ENCODE data around the gene FCHSD2.

FCHSD2 gene

GRCh38 chr11:72789493-72790131 lies 352.5 kb downstream of the FCHSD2 start:
- Histone ChIP-seq H3K36me3 (ENCODE audit: control insufficient read depth in 2 of 2, insufficient read depth in 1 of 2, low read length in 2 of 2) (no peaks in the 10 kb centered on the region), H3K27ac (ENCODE audit: extremely low read depth, low read depth, low read length) (no peak overlapping the region), H3K4me3 (ENCODE audit: low read depth, low read length) (no peak overlapping the region), H3K9me3 (ENCODE audit: control insufficient read depth, insufficient read depth, low read depth, low read length) (no peaks in the 10 kb centered on the region), H3K4me1 (ENCODE audit: control insufficient read depth, insufficient read depth, low read length) (no peaks in the 10 kb centered on the region)
- no peak for TF ChIP-seq ZNF341 (tag by site-specific recombination; IDR thresholded peaks at IDR 0.05; ENCODE audit: low read depth)
- peak; percentile 23; the same call in 1 of the 2 replicates for TF ChIP-seq GLIS1 (tag by site-specific recombination; IDR thresholded peaks at IDR 0.05)
- peak; percentile 84 for TF ChIP-seq ZIC2 (tag by site-specific recombination; IDR thresholded peaks at IDR 0.05)
- no peak for TF ChIP-seq ZNF354C (tag by site-specific recombination; IDR thresholded peaks at IDR 0.05; ENCODE audit: borderline replicate concordance, low read depth)
- TF ChIP-seq ZNF302 (tag by site-specific recombination; IDR thresholded peaks at IDR 0.05; ENCODE audit: low read depth), result no peak
- TF ChIP-seq ZNF621 (tag by site-specific recombination; IDR thresholded peaks at IDR 0.05), result no peak
- no peak for TF ChIP-seq ZFP3 (tag by site-specific recombination; IDR thresholded peaks at IDR 0.05; ENCODE audit: low read depth)
- TF ChIP-seq HOXA7 (CRISPR knock-in tag; IDR thresholded peaks at IDR 0.05; ENCODE audit: borderline replicate concordance), result no peak
- no peak for TF ChIP-seq ZNF157 (tag by site-specific recombination; IDR thresholded peaks at IDR 0.05)
- POLR2A ChIA-PET, result no interaction called here
- CTCF ChIA-PET, result interaction anchor here (0.6 to 2.5 kb wide), 2 partner anchors 65 to 569 kb away, joined by 3 to 15 read pairs; no protein-coding TSS in a partner anchor

GRCh38 chr11:72788241-72788640 lies 353.9 kb downstream of the FCHSD2 start:
- Histone ChIP-seq H3K4me1 (ENCODE audit: control insufficient read depth, insufficient read depth, low read length) (no peaks in the 10 kb centered on the region), H3K27ac (ENCODE audit: extremely low read depth, low read depth, low read length) (no peak overlapping the region), H3K9me3 (ENCODE audit: control insufficient read depth, insufficient read depth, low read depth, low read length) (no peaks in the 10 kb centered on the region), H3K4me3 (ENCODE audit: low read depth, low read length) (no peak overlapping the region), H3K36me3 (ENCODE audit: control insufficient read depth in 2 of 2, insufficient read depth in 1 of 2, low read length in 2 of 2) (no peaks in the 10 kb centered on the region)
- POLR2A ChIA-PET, result no interaction called here
- CTCF ChIA-PET, result interaction anchor here (2.5 kb wide), 1 partner anchor 64 kb away, joined by 15 read pairs; no protein-coding TSS in a partner anchor
- TF ChIP-seq MEIS1 (CRISPR knock-in tag; IDR thresholded peaks at IDR 0.05; ENCODE audit: borderline replicate concordance) (no peak), ZNF621 (tag by site-specific recombination; IDR thresholded peaks at IDR 0.05) (no peak)

GRCh38 chr11:72787216-72788104 lies 354.7 kb downstream of the FCHSD2 start:
- no peak overlapping the region for H3K27ac ChIP-seq (ENCODE audit: extremely low read depth, low read depth, low read length)
- no peaks in the 10 kb centered on the region for H3K4me1 ChIP-seq (ENCODE audit: control insufficient read depth, insufficient read depth, low read length)
- POLR2A ChIA-PET, result interaction anchor here (1.0 kb wide), 1 partner anchor 62 kb away, joined by 5 read pairs; no protein-coding TSS in a partner anchor
- H3K36me3 ChIP-seq (ENCODE audit: control insufficient read depth in 2 of 2, insufficient read depth in 1 of 2, low read length in 2 of 2), result no peaks in the 10 kb centered on the region
- no peaks in the 10 kb centered on the region for H3K9me3 ChIP-seq (ENCODE audit: control insufficient read depth, insufficient read depth, low read depth, low read length)
- H3K4me3 ChIP-seq (ENCODE audit: low read depth, low read length), result no peak overlapping the region
- CTCF ChIA-PET, result interaction anchor here (0.7 kb wide), 1 partner anchor 74 kb away, joined by 3 read pairs; no protein-coding TSS in a partner anchor
- no peak for TF ChIP-seq ZFP69B (tag by site-specific recombination; IDR thresholded peaks at IDR 0.05)
- no peak for TF ChIP-seq INSM2 (tag by site-specific recombination; IDR thresholded peaks at IDR 0.05)
- no peak for TF ChIP-seq GLI2 (tag by site-specific recombination; IDR thresholded peaks at IDR 0.05; ENCODE audit: borderline replicate concordance, low read depth)
- TF ChIP-seq ZNF558 (tag by site-specific recombination; IDR thresholded peaks at IDR 0.05), result no peak
- no peak for TF ChIP-seq GFI1B (tag by site-specific recombination; IDR thresholded peaks at IDR 0.05)
- no peak for TF ChIP-seq ZNF48 (tag by site-specific recombination; IDR thresholded peaks at IDR 0.05)
- TF ChIP-seq ZBTB10 (tag by site-specific recombination; IDR thresholded peaks at IDR 0.05), result no peak
- TF ChIP-seq REPIN1 (tag by site-specific recombination; IDR thresholded peaks at IDR 0.05; ENCODE audit: low read depth), result no peak
- no peak for TF ChIP-seq ZNF707 (tag by site-specific recombination; IDR thresholded peaks at IDR 0.05)
- no peak for TF ChIP-seq YY1 (tag by site-specific recombination; IDR thresholded peaks at IDR 0.05)
- TF ChIP-seq ZNF335 (tag by site-specific recombination; conservative IDR thresholded peaks at IDR 0.05), result peak; percentile 42
- no peak for TF ChIP-seq ZNF10 (tag by site-specific recombination; IDR thresholded peaks at IDR 0.05)
- TF ChIP-seq ZSCAN30 (tag by site-specific recombination; IDR thresholded peaks at IDR 0.05), result no peak
- TF ChIP-seq OVOL3 (tag by site-specific recombination; IDR thresholded peaks at IDR 0.05), result no peak
- TF ChIP-seq GLIS1 (tag by site-specific recombination; IDR thresholded peaks at IDR 0.05), result 0 out of 2 replicates have a peak, but pooled peaks have one; percentile 24
- TF ChIP-seq ZNF513 (tag by site-specific recombination; IDR thresholded peaks at IDR 0.05), result no peak

Data from HEK293 (cell line).